ENCODE data around the gene BIVM. TPM values are rescaled to one million over a fixed set of nuclear protein-coding genes. Genes with fewer than 3 reads are reported as not detected.

The BIVM gene
- total RNA-seq, 1 experiment from 2014 or later, result 12.5 TPM

GRCh38 chr13:102875256-102875655, 76.3 kb downstream of the BIVM start:
- H4K20me1 ChIP-seq (ENCODE audit: insufficient read depth), result peaks cover 5% of the 10 kb centered on the region
- DNase-seq, result no peak
- ChIA-PET POLR2A (ENCODE audit: unreplicated experiment) (interaction anchor here (0.5 kb wide), 1 partner anchor 10 kb away, joined by 3 read pairs; no protein-coding TSS in a partner anchor), CTCF (no interaction called here)
- H3F3A ChIP-seq (ENCODE audit: insufficient read depth, low read depth), result no peaks in the 10 kb centered on the region; the same call in 1 of the 2 replicates
- intact Hi-C loops (cut with micrococcal nuclease; ENCODE audit: unreplicated experiment), result no loop called here
- H3K4me3 ChIP-seq, result no peak overlapping the region
- no peaks in the 10 kb centered on the region for H3K9me2 ChIP-seq (ENCODE audit: insufficient read depth)
- H3K27ac ChIP-seq, result no peak overlapping the region
- H2AFZ ChIP-seq, result no peak overlapping the region
- no peak overlapping the region for H3K4me2 ChIP-seq
- H3K27me3 ChIP-seq (ENCODE audit: insufficient read depth, low read depth), result no peaks in the 10 kb centered on the region
- TF ChIP-seq EZH2 (IDR thresholded peaks at IDR 0.05; ENCODE audit: low read depth) (no peak), CTCF (conservative IDR thresholded peaks at IDR 0.05) (no peak)
- no peaks in the 10 kb centered on the region for H3K9me3 ChIP-seq (ENCODE audit: insufficient read depth, low read depth)
- H3K36me3 ChIP-seq (ENCODE audit: low read depth), result peaks cover 51% of the 10 kb centered on the region
- BruUV-seq (replicated peaks), result no TSS peak
- H3K4me1 ChIP-seq (replicated peaks; ENCODE audit: insufficient read depth), result peaks cover 8% of the 10 kb centered on the region
- peaks cover 7% of the 10 kb centered on the region; the same call in 1 of the 2 replicates for H3K79me2 ChIP-seq (ENCODE audit: low read depth)

GRCh38 chr13:102877303-102877702, 78.4 kb downstream of the BIVM start:
- CTCF ChIA-PET, result interaction anchor here (0.5 kb wide), 1 partner anchor 37 kb away, joined by 5 read pairs; no protein-coding TSS in a partner anchor
- BruUV-seq (replicated peaks), result no TSS peak

GRCh38 chr13:102878481-102878880, 79.6 kb downstream of the BIVM start:
- Histone ChIP-seq H3K79me2 (ENCODE audit: low read depth) (no peaks in the 10 kb centered on the region), H3K9me2 (ENCODE audit: insufficient read depth) (no peaks in the 10 kb centered on the region), H3K27me3 (ENCODE audit: insufficient read depth, low read depth) (no peaks in the 10 kb centered on the region), H3K9me3 (ENCODE audit: insufficient read depth, low read depth) (no peaks in the 10 kb centered on the region), H4K20me1 (ENCODE audit: insufficient read depth) (no peaks in the 10 kb centered on the region), H3K4me3 (no peak overlapping the region), H3K27ac (no peak overlapping the region), H3K4me1 (replicated peaks; ENCODE audit: insufficient read depth) (0 out of 2 replicates have a peak, but pooled peaks cover under 1% of the 10 kb centered on the region), H2AFZ (no peak overlapping the region), H3K36me3 (ENCODE audit: low read depth) (peaks cover 25% of the 10 kb centered on the region), H3K4me2 (no peak overlapping the region), H3F3A (ENCODE audit: insufficient read depth, low read depth) (no peaks in the 10 kb centered on the region)
- DNase-seq, result no peak
- intact Hi-C loops (cut with micrococcal nuclease; ENCODE audit: unreplicated experiment), result no loop called here
- ChIA-PET CTCF (no interaction called here), POLR2A (ENCODE audit: unreplicated experiment) (no interaction called here)
- TF ChIP-seq CTCF (conservative IDR thresholded peaks at IDR 0.05) (no peak), EZH2 (IDR thresholded peaks at IDR 0.05; ENCODE audit: low read depth) (no peak)
- no TSS peak for BruUV-seq (replicated peaks)

More at GRCh38 chr13:102877303-102877702, 78.4 kb downstream of the BIVM start:
- Histone ChIP-seq H3K4me3 (no peak overlapping the region), H4K20me1 (ENCODE audit: insufficient read depth) (no peaks in the 10 kb centered on the region), H3F3A (ENCODE audit: insufficient read depth, low read depth) (no peaks in the 10 kb centered on the region), H3K79me2 (ENCODE audit: low read depth) (no peaks in the 10 kb centered on the region), H3K9me3 (ENCODE audit: insufficient read depth, low read depth) (no peaks in the 10 kb centered on the region), H2AFZ (no peak overlapping the region), H3K36me3 (ENCODE audit: low read depth) (peaks cover 37% of the 10 kb centered on the region), H3K27ac (no peak overlapping the region), H3K4me2 (no peak overlapping the region), H3K27me3 (ENCODE audit: insufficient read depth, low read depth) (no peaks in the 10 kb centered on the region), H3K4me1 (replicated peaks; ENCODE audit: insufficient read depth) (peaks cover 8% of the 10 kb centered on the region), H3K9me2 (ENCODE audit: insufficient read depth) (no peaks in the 10 kb centered on the region)
- DNase-seq, result no peak
- POLR2A ChIA-PET (ENCODE audit: unreplicated experiment), result interaction anchor here (0.7 kb wide), 1 partner anchor 281 kb away, joined by 4 read pairs; no protein-coding TSS in a partner anchor
- intact Hi-C loops (cut with micrococcal nuclease; ENCODE audit: unreplicated experiment), result no loop called here
- TF ChIP-seq CTCF (conservative IDR thresholded peaks at IDR 0.05) (no peak), EZH2 (IDR thresholded peaks at IDR 0.05; ENCODE audit: low read depth) (no peak)
